ENCODE results near the gene CLEC4G. TPM values are rescaled to one million over a fixed set of nuclear protein-coding genes. Genes with fewer than 3 reads are reported as not detected.

The CLEC4G gene
- total RNA-seq, 1 experiment from 2014 or later, result not detected

GRCh38 chr19:7729831-7730285 is 2.1 kb downstream of the CLEC4G start:
- Histone ChIP-seq H3K27ac (ENCODE audit: low read length) (no peak overlapping the region), H3K4me2 (ENCODE audit: low read length) (no peak overlapping the region), H3K4me3 (ENCODE audit: low read length) (no peak overlapping the region), H2AFZ (ENCODE audit: low read length) (no peak overlapping the region), H3F3A (ENCODE audit: low read length, unreplicated experiment) (no peaks in the 10 kb centered on the region), H4K20me1 (ENCODE audit: low read length) (no peaks in the 10 kb centered on the region), H3K79me2 (ENCODE audit: low read length) (no peaks in the 10 kb centered on the region), H3K36me3 (ENCODE audit: low read depth, low read length) (no peaks in the 10 kb centered on the region), H3K4me1 (ENCODE audit: insufficient read depth, low read length) (no peaks in the 10 kb centered on the region), H3K27me3 (ENCODE audit: low read length) (peaks cover 62% of the 10 kb centered on the region), H3K9me2 (replicated peaks; ENCODE audit: low read length) (no peaks in the 10 kb centered on the region), H3K9me3 (ENCODE audit: low read length) (no peaks in the 10 kb centered on the region), H3K9ac (ENCODE audit: low read length) (no peak overlapping the region)
- CTCF ChIA-PET, result no interaction called here
- ATAC-seq, result no peak
- POLR2A ChIA-PET (ENCODE audit: unreplicated experiment), result no interaction called here
- BruUV-seq (replicated peaks), result no TSS peak
- intact Hi-C loops (cut with micrococcal nuclease), result no loop called here
- no peak for DNase-seq
- TF ChIP-seq EZH2phosphoT487 (IDR thresholded peaks at IDR 0.05; ENCODE audit: borderline replicate concordance, low read length) (no peak), EZH2 (IDR thresholded peaks at IDR 0.05; ENCODE audit: low read length, unreplicated experiment) (no peak)
- TF ChIP-seq, protein P1, sequence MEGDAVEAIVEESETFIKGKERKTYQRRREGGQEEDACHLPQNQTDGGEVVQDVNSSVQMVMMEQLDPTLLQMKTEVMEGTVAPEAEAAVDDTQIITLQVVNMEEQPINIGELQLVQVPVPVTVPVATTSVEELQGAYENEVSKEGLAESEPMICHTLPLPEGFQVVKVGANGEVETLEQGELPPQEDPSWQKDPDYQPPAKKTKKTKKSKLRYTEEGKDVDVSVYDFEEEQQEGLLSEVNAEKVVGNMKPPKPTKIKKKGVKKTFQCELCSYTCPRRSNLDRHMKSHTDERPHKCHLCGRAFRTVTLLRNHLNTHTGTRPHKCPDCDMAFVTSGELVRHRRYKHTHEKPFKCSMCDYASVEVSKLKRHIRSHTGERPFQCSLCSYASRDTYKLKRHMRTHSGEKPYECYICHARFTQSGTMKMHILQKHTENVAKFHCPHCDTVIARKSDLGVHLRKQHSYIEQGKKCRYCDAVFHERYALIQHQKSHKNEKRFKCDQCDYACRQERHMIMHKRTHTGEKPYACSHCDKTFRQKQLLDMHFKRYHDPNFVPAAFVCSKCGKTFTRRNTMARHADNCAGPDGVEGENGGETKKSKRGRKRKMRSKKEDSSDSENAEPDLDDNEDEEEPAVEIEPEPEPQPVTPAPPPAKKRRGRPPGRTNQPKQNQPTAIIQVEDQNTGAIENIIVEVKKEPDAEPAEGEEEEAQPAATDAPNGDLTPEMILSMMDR (conservative IDR thresholded peaks at IDR 0.05; ENCODE audit: low read depth, low read length), result no peak

DNA sequence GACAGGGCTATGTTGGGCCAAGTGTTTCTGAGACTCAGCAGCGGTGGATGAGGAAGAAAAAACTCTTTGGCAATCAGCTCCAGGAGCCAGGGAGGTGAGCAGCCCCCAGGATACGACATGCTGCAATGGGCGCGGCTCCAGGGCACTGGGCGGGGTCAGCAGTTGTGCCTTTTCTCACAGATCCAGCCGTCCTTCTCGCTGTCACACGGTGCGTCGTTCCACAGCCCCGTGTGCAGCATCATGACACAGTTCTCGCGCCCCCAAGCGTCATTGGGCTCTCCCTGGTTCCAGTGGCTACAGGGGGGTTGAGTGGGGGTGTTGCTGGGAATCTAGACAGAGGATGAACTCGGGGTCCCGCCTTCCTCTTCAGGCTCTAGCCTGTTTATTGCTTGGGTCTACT is 2.7 kb downstream of the CLEC4G start:
- TF ChIP-seq EZH2 (IDR thresholded peaks at IDR 0.05; ENCODE audit: low read length, unreplicated experiment) (no peak), EZH2phosphoT487 (IDR thresholded peaks at IDR 0.05; ENCODE audit: borderline replicate concordance, low read length) (no peak)
- TF ChIP-seq, protein P1 (conservative IDR thresholded peaks at IDR 0.05; ENCODE audit: low read depth, low read length), result no peak

DNA sequence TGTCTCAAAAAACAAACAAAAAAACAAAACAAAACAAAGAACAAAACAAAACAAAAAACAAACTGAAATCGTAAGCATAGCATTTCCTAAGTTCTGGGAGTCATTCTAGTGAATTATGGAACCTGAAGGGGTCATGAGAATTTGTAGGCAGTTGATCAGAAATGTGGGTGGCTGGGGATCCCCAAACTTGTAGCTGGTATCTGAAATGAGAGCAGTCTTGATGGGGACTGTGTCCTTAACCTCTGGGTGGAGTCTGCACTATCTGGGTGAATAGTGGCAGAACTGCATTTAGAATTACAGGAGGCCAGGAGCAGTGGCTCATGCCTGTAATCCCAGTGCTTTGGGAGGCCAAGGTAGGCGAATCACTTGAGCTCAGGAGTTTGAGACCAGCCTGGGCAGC is 6.1 kb downstream of the CLEC4G start:
- Histone ChIP-seq H3K27me3 (ENCODE audit: low read length) (peaks cover 60% of the 10 kb centered on the region), H3K4me1 (ENCODE audit: insufficient read depth, low read length) (no peaks in the 10 kb centered on the region), H2AFZ (ENCODE audit: low read length) (no peak overlapping the region), H3K4me2 (ENCODE audit: low read length) (no peak overlapping the region), H3K27ac (ENCODE audit: low read length) (no peak overlapping the region), H3K36me3 (ENCODE audit: low read depth, low read length) (no peaks in the 10 kb centered on the region), H3K9me3 (ENCODE audit: low read length) (no peaks in the 10 kb centered on the region), H3K79me2 (ENCODE audit: low read length) (no peaks in the 10 kb centered on the region), H4K20me1 (ENCODE audit: low read length) (no peaks in the 10 kb centered on the region), H3K9me2 (replicated peaks; ENCODE audit: low read length) (no peaks in the 10 kb centered on the region), H3K4me3 (ENCODE audit: low read length) (no peak overlapping the region), H3K9ac (ENCODE audit: low read length) (no peak overlapping the region), H3F3A (ENCODE audit: low read length, unreplicated experiment) (no peaks in the 10 kb centered on the region)
- ATAC-seq, result no peak
- ChIA-PET CTCF (no interaction called here), POLR2A (ENCODE audit: unreplicated experiment) (no interaction called here)
- BruUV-seq (replicated peaks), result no TSS peak
- intact Hi-C loops (cut with micrococcal nuclease), result no loop called here
- no peak for TF ChIP-seq EZH2phosphoT487 (IDR thresholded peaks at IDR 0.05; ENCODE audit: borderline replicate concordance, low read length)
- TF ChIP-seq, protein P1 (conservative IDR thresholded peaks at IDR 0.05; ENCODE audit: low read depth, low read length), result no peak
- no peak for TF ChIP-seq EZH2 (IDR thresholded peaks at IDR 0.05; ENCODE audit: low read length, unreplicated experiment)
- no peak for DNase-seq

More for the DNA sequence above, 2.7 kb downstream of the CLEC4G start:
- Histone ChIP-seq H3F3A (ENCODE audit: low read length, unreplicated experiment) (no peaks in the 10 kb centered on the region), H3K4me1 (ENCODE audit: insufficient read depth, low read length) (no peaks in the 10 kb centered on the region), H3K79me2 (ENCODE audit: low read length) (no peaks in the 10 kb centered on the region), H3K36me3 (ENCODE audit: low read depth, low read length) (no peaks in the 10 kb centered on the region), H3K9ac (ENCODE audit: low read length) (no peak overlapping the region), H3K27me3 (ENCODE audit: low read length) (peaks cover 62% of the 10 kb centered on the region), H3K4me3 (ENCODE audit: low read length) (no peak overlapping the region), H3K9me2 (replicated peaks; ENCODE audit: low read length) (no peaks in the 10 kb centered on the region), H3K9me3 (ENCODE audit: low read length) (no peaks in the 10 kb centered on the region), H4K20me1 (ENCODE audit: low read length) (no peaks in the 10 kb centered on the region), H3K27ac (ENCODE audit: low read length) (no peak overlapping the region), H2AFZ (ENCODE audit: low read length) (no peak overlapping the region), H3K4me2 (ENCODE audit: low read length) (no peak overlapping the region)
- DNase-seq (no peak), ATAC-seq (no peak)
- ChIA-PET POLR2A (ENCODE audit: unreplicated experiment) (no interaction called here), CTCF (interaction anchor here (0.6 kb wide), 1 partner anchor 76 kb away, joined by 3 read pairs; no protein-coding TSS in a partner anchor)
- intact Hi-C loops (cut with micrococcal nuclease), result no loop called here
- BruUV-seq (replicated peaks), result no TSS peak

Measured in PC-3 (cell line).